GM21367 (cell line): ENCODE data around the gene STRN3.
"Not testable (repeated sequence)": the region's sequence is repeated elsewhere in the genome, so short reads cannot be mapped to it uniquely, and the experiment has no call there.

Experiments
- ATAC-seq: cut with Tn5 transposase; IDR thresholded peaks from one replicate; pipeline ENCODE4 v1.9.1; 2021; ENCODE audit not compliant: unreplicated experiment

Gene STRN3

GRCh38 chr14:31026077-31026449 lies at the start of gene STRN3:
Gene STRN3, minus strand, starts transcription at chr14:31026379. Its CDS starts 194 bp downstream, at chr14:31026185.
- ATAC-seq = no peak

GRCh38 chr14:31075144-31075543 lies 49.0 kb upstream of the STRN3 start:
- ATAC-seq = no peak

DNA sequence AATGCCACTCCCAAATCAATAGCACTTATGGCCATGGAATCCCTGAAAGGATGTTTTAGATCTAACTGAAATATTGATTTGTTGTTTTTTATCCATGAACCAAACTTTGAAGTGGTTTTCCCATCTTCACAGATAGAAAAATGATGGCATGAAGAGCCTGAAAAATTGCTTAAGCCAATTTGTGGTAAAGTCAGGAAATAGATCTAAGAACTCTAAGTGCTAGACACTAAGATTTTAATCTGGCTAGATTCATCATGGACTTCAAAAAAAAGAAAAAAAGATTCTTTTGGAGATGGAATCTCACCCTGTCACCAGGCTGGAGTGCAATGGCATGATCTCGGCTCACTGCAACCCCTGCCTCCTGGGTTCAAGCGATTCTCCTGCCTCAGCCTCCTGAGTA lies 45.0 kb upstream of the STRN3 start:
- no peak for ATAC-seq

- ATAC-seq = no peak
Observed at GRCh38 chr14:31070431-31070830, 44.3 kb upstream of the STRN3 start.

- no peak for ATAC-seq
Observed at GRCh38 chr14:31069343-31069742, 43.2 kb upstream of the STRN3 start.

GRCh38 chr14:31068235-31068634 lies 42.1 kb upstream of the STRN3 start:
- ATAC-seq = no peak

GRCh38 chr14:31062908-31063307 lies 36.7 kb upstream of the STRN3 start:
- not testable (repeated sequence) for ATAC-seq

- ATAC-seq = no peak
Observed at GRCh38 chr14:31060253-31060875, 34.2 kb upstream of the STRN3 start.

- no peak for ATAC-seq
Observed at GRCh38 chr14:31059152-31059924, 33.2 kb upstream of the STRN3 start.

DNA sequence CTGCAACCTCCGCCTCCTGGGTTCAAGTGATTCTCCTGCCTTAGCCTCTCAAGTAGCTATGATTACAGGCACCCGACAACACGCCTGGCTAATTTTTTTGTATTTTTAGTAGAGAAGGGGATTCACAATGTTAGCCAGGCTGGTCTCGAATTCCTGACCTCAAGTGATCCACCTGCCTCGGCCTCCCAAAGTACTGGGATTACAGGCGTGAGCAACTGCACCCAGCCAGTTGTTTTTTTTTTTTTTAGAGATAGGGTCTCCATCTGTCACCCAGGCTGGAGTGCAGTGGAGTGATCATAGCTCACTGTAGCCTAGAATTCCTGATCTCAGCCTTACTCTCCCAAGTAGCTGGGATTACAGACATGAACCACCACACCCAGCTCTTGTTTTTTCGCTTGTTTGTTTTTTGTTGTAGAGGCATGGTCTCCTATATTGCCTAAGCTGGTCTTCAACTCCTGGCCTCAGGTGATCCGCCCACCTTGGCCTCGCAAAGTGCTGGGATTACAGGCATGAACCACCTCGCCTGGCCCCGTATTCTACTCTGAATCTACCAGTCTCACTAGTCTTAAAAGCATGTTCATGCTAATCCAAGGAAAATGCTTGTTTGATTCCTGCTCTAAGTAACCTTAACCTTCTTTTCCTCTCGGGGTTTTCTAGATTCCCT lies 31.7 kb upstream of the STRN3 start:
- no peak for ATAC-seq

GRCh38 chr14:31057035-31057434 lies 30.9 kb upstream of the STRN3 start:
- no peak for ATAC-seq

- ATAC-seq = not testable (repeated sequence)
Observed at GRCh38 chr14:31052905-31053586, 26.9 kb upstream of the STRN3 start.

DNA sequence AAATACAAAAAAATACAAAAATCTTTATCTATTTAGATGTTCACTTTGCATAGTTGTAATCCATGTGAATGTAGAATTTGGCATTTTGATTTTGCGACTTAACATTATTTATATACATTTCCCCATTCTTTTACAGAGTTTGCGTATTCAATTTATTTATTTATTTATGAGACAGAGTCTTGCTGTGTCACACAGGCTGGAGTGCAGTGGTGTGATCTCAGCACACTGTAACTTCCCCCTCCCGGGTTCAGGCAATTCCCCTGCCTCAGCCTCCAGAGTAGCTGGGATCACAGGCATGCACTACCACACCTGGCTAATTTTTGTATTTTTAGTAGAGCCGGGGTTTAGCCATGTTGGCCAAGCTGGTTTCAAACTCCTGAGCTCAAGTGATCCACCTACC lies 25.3 kb upstream of the STRN3 start:
- no peak for ATAC-seq

DNA sequence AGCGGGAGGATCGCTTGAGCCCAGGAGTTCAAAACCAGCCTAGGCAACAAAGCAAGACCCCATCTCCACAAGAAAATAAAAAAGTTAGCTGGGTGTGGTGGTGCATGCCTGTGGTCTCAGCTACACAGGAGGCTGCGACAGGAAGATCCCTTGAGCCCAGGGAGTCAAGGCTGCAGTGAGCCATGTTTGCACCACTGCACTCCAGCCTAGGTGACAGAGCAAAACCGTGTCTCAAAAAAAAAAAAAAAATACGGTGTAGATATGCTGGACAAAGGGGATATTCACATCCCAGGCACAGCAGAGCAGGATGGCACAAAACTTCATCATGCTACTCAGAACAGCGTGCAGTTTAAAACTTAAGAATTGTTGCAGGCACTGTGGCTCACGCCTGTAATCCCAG lies 24.8 kb upstream of the STRN3 start:
- no peak for ATAC-seq

- no peak for ATAC-seq
Observed at GRCh38 chr14:31047503-31047902, 21.3 kb upstream of the STRN3 start.

DNA sequence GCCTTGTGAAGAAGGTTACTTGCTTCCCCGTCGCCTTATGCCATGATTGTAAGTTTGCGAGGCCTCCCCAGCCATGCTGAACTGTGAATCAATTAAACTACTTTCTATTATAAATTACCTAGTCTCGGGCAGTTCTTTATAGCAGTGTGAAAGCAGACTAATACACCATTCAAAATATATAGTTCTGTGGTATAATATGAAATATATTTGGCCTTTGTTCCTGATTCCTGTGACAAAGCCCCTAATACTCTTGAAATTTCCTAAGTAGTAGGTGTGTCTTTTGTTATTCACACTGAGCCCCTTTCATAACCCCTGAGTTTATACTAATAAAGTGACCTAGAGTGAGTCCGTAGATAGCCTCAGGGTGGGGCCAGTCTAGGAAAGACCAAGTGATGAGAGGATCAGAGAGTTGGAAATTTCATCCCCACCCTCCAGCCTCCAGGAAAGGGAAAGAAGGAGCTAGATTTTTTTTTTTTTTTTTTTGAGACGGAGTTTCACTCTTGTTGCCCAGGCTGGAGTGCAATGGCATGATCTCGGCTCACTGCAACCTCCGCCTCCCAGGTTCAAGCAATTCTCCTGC lies 19.4 kb upstream of the STRN3 start:
- ATAC-seq = no peak

DNA sequence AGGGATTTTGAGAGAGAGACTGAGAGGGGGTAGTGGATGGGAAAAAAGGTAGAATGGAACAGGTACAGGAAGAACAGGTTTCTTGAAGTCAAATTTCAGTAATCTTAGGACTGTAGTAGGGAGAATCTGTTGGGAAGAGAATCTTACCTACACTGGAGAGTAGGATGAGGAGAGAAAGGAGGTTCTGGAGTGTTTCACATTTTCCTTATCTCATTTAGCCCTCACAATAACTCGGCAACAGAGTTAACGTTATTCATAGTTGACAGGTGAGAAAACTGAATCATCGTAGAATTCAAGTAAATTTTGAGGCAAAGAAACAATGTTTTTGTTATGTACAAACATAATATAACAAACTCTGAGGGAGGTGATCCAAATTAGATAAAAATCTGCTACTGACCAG lies 17.2 kb upstream of the STRN3 start:
- no peak for ATAC-seq

- ATAC-seq = not testable (repeated sequence)
Observed at GRCh38 chr14:31042893-31043292, 16.7 kb upstream of the STRN3 start.

DNA sequence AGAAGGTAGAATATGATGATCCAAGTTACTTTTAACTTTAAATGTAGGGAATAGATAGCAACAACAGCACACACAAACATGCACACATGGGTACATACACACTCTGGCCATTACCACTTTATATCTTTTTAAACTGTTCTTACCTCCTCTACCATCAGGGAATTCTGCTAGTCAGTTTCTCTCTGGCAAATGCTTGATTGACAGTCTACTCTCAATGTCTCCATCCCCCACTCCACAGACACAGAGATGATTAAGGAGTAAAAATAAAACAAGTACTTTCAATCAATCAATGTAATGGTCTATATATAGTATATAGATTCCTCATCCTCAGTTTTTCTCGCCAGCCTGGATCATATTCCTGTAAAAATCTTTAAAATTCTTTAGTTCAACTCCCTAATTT lies 16.1 kb upstream of the STRN3 start:
- no peak for ATAC-seq

GRCh38 chr14:31038521-31039166 lies 12.5 kb upstream of the STRN3 start:
- ATAC-seq = no peak
